ENCODE results near the gene HDGFL2.
"Not testable (repeated sequence)": the region's sequence is repeated elsewhere in the genome, so short reads cannot be mapped to it uniquely, and the experiment has no call there.

HDGFL2 gene

GRCh38 chr19:4516939-4517300 is 44.8 kb downstream of the HDGFL2 start:
- no peak for DNase-seq

GRCh38 chr19:4517451-4518057 is 45.5 kb downstream of the HDGFL2 start:
- no peak for DNase-seq

GRCh38 chr19:4518345-4519171 is 46.5 kb downstream of the HDGFL2 start, which contains the start of gene PLIN4:
TSS of gene PLIN4 (minus strand) at chr19:4518486. CDS start at chr19:4518272, 214 bp downstream.
- peak; percentile 32 for DNase-seq

- DNase-seq, result no peak
These were observed 47.0 kb downstream of the HDGFL2 start for GRCh38 chr19:4519172-4519496.

- no peak for DNase-seq
These were observed 47.6 kb downstream of the HDGFL2 start for GRCh38 chr19:4519521-4520277.

- DNase-seq, result no peak
These were observed 49.2 kb downstream of the HDGFL2 start for GRCh38 chr19:4521170-4521887.

- DNase-seq, result no peak
These were observed 49.8 kb downstream of the HDGFL2 start for GRCh38 chr19:4521888-4522242.

GRCh38 chr19:4522291-4523002 is 50.4 kb downstream of the HDGFL2 start:
- no peak for DNase-seq

GRCh38 chr19:4523306-4524110 is 51.4 kb downstream of the HDGFL2 start:
- no peak for DNase-seq

GRCh38 chr19:4524808-4525562 is 52.9 kb downstream of the HDGFL2 start:
- DNase-seq, result peak; percentile 13

- DNase-seq, result no peak
These were observed 53.5 kb downstream of the HDGFL2 start for GRCh38 chr19:4525563-4526002.

- not testable (repeated sequence) for DNase-seq
These were observed 55.3 kb downstream of the HDGFL2 start for GRCh38 chr19:4527377-4527776.

GRCh38 chr19:4528843-4529242 is 56.7 kb downstream of the HDGFL2 start:
- DNase-seq, result no peak

GRCh38 chr19:4529924-4530522 is 57.9 kb downstream of the HDGFL2 start:
- no peak for DNase-seq

- DNase-seq, result no peak
These were observed 59.6 kb downstream of the HDGFL2 start for GRCh38 chr19:4531562-4532165.

- DNase-seq, result no peak
These were observed 61.2 kb downstream of the HDGFL2 start for GRCh38 chr19:4533334-4533733.

- no peak for DNase-seq
These were observed 61.8 kb downstream of the HDGFL2 start for GRCh38 chr19:4533835-4534424.

- DNase-seq, result peak; percentile 28
These were observed 63.0 kb downstream of the HDGFL2 start, which contains the start of gene PLIN5 for GRCh38 chr19:4534836-4535658. TSS of gene PLIN5 (minus strand) at chr19:4535224. CDS start at chr19:4534074, 1,150 bp downstream.
